Bronchial epithelial cell (primary cell): ENCODE measurements around the gene TMPRSS3. TPM values are rescaled to one million over a fixed set of nuclear protein-coding genes. Genes with fewer than 3 reads are reported as not detected.

Experiments used
- DNase-seq: peaks from one replicate; pipeline ENCODE4 v3.0.0-alpha.2; 2010; ENCODE audit warnings: low read depth
- FAIRE-seq: peaks from 2 replicates; lab custom pipeline; 2011; peaks lifted over from hg19 to GRCh38; lab: Jason Lieb, UNC
- H3K27me3 ChIP-seq: 2 replicates; pipeline ENCODE4 v1.5.1; 2011; ENCODE audit warnings: low read length; ENCODE audit not compliant: control insufficient read depth, insufficient read depth
- H3K36me3 ChIP-seq: 2 replicates; pipeline ENCODE4 v1.5.1; 2011; ENCODE audit warnings: low read length; ENCODE audit not compliant: control insufficient read depth, insufficient read depth
- H3K4me3 ChIP-seq: 2 replicates; pipeline ENCODE4 v1.5.1; 2011; ENCODE audit warnings: mild to moderate bottlenecking, low read depth, low read length, control low read depth
- CTCF ChIP-seq: IDR thresholded peaks from 2 replicates; pipeline ENCODE4 v1.5.1; 2011; ENCODE audit warnings: mild to moderate bottlenecking, moderate library complexity, low read length, control low read depth, inconsistent platforms; ENCODE audit not compliant: insufficient read depth, severe bottlenecking
- total RNA-seq: library from RNA; depleted of rRNA; stranded (reverse); fragments of >200 nt; gene quantifications from 2 replicates; pipeline ENCODE4 v1.2.1, GENCODE V29; 2014

TMPRSS3 gene
- total RNA-seq, 1 donor from 2014 or later = under 0.01 TPM

GRCh38 chr21:42367367-42368165, 28.3 kb downstream of the TMPRSS3 start:
- Histone ChIP-seq H3K27me3 (no peaks in the 10 kb centered on the region), H3K4me3 (no peak overlapping the region), H3K36me3 (no peaks in the 10 kb centered on the region)
- no peak for TF ChIP-seq CTCF
- FAIRE-seq (no peak), DNase-seq (no peak)

DNA sequence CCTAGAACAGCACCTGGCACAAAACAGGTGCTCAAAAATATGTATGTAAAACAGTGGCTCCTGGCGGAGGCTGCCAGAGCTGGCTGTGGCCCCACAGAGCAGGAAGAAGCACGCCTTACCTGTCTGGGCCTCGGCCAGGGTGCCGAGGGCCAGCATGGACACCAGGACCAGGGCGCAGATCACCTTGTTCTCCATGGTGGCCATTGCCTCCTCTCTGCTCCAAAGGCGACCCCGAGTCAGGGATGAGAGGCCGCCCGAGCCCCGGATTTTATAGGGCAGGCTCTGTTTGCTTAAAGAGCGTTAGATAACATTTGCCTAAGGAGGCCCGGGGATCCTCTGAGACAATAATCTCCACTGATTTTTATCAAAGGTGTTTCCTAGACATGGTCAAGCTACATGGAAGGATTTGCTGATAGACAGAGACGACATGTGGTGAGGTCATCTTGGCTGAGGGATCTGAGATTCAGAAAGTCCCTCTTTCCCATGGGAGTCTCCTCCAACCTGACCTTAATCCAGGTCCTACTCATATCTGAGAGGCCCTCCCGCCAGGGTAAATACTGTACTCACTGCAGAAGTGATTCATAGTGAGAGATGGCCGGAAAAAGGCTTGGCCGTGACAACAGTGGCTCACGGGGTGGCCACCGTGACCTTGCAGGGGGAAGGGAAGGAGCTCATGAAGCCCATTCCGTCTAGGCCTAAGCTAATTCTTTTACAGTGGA, 29.4 kb downstream of the TMPRSS3 start, which contains the start of gene TFF1:
TFF1 (minus strand) TSS at position 244 of the 719 bp plus-strand sequence; CDS start at position 204, 40 bp downstream.
- DNase-seq = peak; percentile 45
- no peak for TF ChIP-seq CTCF
- no peaks in the 10 kb centered on the region for H3K36me3 ChIP-seq
- H3K4me3 ChIP-seq = no peak within 1 kb of the TSS
- peak; percentile 83 for FAIRE-seq
- no peaks in the 10 kb centered on the region for H3K27me3 ChIP-seq

DNA sequence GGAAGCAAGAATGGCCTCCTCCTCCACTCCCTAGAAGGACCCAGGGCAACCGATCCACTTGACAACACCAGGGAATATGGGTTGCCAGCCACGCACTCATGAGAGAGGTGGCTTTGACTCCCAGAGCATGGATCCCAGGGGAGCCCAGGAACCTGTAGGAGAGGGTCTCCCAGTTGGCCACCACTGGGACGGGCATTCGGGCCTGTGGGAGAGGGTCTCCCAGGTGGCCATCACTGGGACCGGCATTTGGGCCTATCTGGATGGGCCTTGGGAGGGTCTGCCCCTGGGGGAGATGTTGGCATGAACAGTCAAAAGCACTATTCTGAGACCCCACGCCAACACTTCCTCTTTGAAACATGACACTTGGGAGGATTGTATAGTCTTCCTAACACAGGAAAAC, 30.1 kb downstream of the TMPRSS3 start:
- no peak for TF ChIP-seq CTCF
- H3K4me3 ChIP-seq = no peak overlapping the region
- no peak for FAIRE-seq
- no peaks in the 10 kb centered on the region for H3K27me3 ChIP-seq
- no peaks in the 10 kb centered on the region for H3K36me3 ChIP-seq
- no peak for DNase-seq

DNA sequence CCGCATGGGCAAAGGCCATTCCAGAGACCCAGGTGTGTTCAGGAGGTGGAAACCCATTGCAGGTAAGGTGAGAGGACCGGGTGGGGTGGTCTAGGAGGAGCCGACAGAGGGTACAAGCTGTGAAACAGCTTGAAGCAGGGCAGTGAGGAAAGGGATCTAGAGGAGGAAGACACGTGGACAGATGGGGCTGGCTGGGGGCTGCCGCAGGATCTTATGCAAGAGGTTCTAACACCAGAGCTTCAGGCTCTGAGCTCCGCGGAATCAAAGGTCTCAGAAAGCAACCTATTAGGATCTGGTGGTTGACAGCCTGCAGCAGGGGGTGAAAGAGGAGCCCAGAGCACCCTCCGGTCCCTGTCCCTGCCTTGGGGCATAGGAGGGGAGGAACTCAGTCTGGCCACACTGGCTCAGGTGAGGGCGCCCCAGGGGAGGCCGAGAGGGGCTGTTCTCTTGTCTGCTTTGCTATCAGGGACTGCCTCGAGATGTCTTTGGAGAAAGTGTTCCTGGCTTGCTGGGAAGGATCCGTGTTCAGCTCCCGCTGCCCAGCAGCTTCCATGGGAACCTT, 31.5 kb downstream of the TMPRSS3 start:
- FAIRE-seq (no peak), DNase-seq (no peak)
- no peak for TF ChIP-seq CTCF
- Histone ChIP-seq H3K4me3 (no peak overlapping the region), H3K36me3 (no peaks in the 10 kb centered on the region), H3K27me3 (no peaks in the 10 kb centered on the region)

- no peaks in the 10 kb centered on the region for H3K36me3 ChIP-seq
- no peaks in the 10 kb centered on the region for H3K27me3 ChIP-seq
- TF ChIP-seq CTCF = no peak
- no peak overlapping the region for H3K4me3 ChIP-seq
- DNase-seq = peak; percentile 8
- FAIRE-seq = peak; percentile 40
These were observed 32.5 kb downstream of the TMPRSS3 start for GRCh38 chr21:42363312-42363711.
